Body of pancreas (tissue), 4 donors: ENCODE data around the gene SUPT4H1. TPM values are rescaled to one million over a fixed set of nuclear protein-coding genes. Genes with fewer than 3 reads are reported as not detected.

Experiments used
- ATAC-seq: fragments of 150-250 bp; one replicate; pipeline ENCODE4 v1.9.1; 2016
- DNase-seq, 4 donors: peaks; one replicate each; pipeline ENCODE4 v3.0.0-alpha.2; 2019
- H3K27ac ChIP-seq, 4 donors: fragments of 200-600 bp; sonication (generic); 1 replicate in 3 of 4; 2 replicates in 1 of 4; pipeline versions ENCODE4 v1.5.1 to v1.6.1; 2016 to 2019; ENCODE audit warnings: mild to moderate bottlenecking in 1 of 4, mixed read lengths in 1 of 4, moderate library complexity in 1 of 4
- H3K27me3 ChIP-seq, 2 donors: fragments of 200-600 bp; sonication (generic); one replicate each; pipeline ENCODE4 v1.6.0; 2016; ENCODE audit warnings: mild to moderate bottlenecking in 1 of 2
- H3K36me3 ChIP-seq, 2 donors: fragments of 200-600 bp; sonication (generic); replicated peaks in 1 of 2; 2 replicates each; pipeline ENCODE4 v1.5.1; 2016; ENCODE audit warnings: low read depth in 2 of 2; ENCODE audit not compliant: insufficient read depth in 1 of 2
- H3K4me1 ChIP-seq: fragments of 200-600 bp; sonication (generic); one replicate; pipeline ENCODE4 v1.6.0; 2016
- H3K4me3 ChIP-seq, 2 donors: fragments of 200-600 bp; sonication (generic); 1 replicate in 1 of 2; 2 replicates in 1 of 2; pipeline ENCODE4 v1.5.1; 2016 to 2019
- H3K9me3 ChIP-seq, 3 donors: fragments of 200-600 bp; sonication (generic); 1 replicate in 2 of 3; 2 replicates in 1 of 3; pipeline ENCODE4 v1.5.1; 2016
- CTCF ChIP-seq, 7 experiments: fragments of 450-650 bp in 4 of 7; fragments of 200-600 bp in 3 of 7; sonication (generic) in 3 of 7; IDR thresholded peaks; one replicate each; pipeline ENCODE4 v1.5.1; 2016 to 2019; ENCODE audit warnings: antibody characterized with exemption in 7 of 7
- POLR2A ChIP-seq, 3 donors: fragments of 450-650 bp; IDR thresholded peaks; one replicate each; pipeline ENCODE4 v1.6.1; 2016; ENCODE audit warnings: antibody characterized with exemption in 3 of 3, mild to moderate bottlenecking in 2 of 3
- WGBS, 2 donors: methylation state at CpG; one replicate each; pipeline ENCODE4 v1.1.5; 2017; 5-methylcytosine and 5-hydroxymethylcytosine counted together
- intact Hi-C: fragments of 100-400 bp; cut with DNase I; formaldehyde crosslinking; loops from one replicate; pipeline ENCODE4 v1.15.1; 2023
- total RNA-seq, 2 donors: library from RNA; depleted of rRNA; stranded (reverse); fragments of >200 nt; gene quantifications; one replicate each; pipeline ENCODE4 v1.1.0, GENCODE V29; 2016

Gene SUPT4H1
- total RNA-seq, 2 donors from 2014 or later, result 10.2 to 24.4 TPM

- ATAC-seq, result no peak
- 55 to 58% methylated on average over 4 of the region's 4 CpGs for WGBS, 2 donors
Observed at GRCh38 chr17:58351182-58351581, 819 bp downstream of the SUPT4H1 start.

GRCh38 chr17:58348038-58348437 is 4.0 kb downstream of the SUPT4H1 start:
- H3K9me3 ChIP-seq, result no peaks in the 10 kb centered on the region
- H3K36me3 ChIP-seq, result peaks cover 23 to 30% of the 10 kb centered on the region in 2 donors
- TF ChIP-seq POLR2A (IDR thresholded peaks at IDR 0.05) (no peak), CTCF (IDR thresholded peaks at IDR 0.05) (no peak)
- intact Hi-C loops, result no loop called here
- DNase-seq, result no peak
- no peak overlapping the region for H3K4me3 ChIP-seq
- H3K27ac ChIP-seq, result no peak overlapping the region
- no peaks in the 10 kb centered on the region for H3K27me3 ChIP-seq
- H3K4me1 ChIP-seq, result peaks cover 14% of the 10 kb centered on the region
- 92 to 93% methylated on average over 1 of the region's 1 CpG for WGBS, 2 donors
- no peak for ATAC-seq

More at GRCh38 chr17:58351182-58351581, 819 bp downstream of the SUPT4H1 start:
- Histone ChIP-seq H3K9me3 (no peaks in the 10 kb centered on the region), H3K4me3 (peak overlapping the region in 1 of 2 donors; percentile 87), H3K36me3 (peaks cover 14 to 18% of the 10 kb centered on the region in 2 donors), H3K4me1 (peaks cover 18% of the 10 kb centered on the region), H3K27me3 (no peaks in the 10 kb centered on the region), H3K27ac (no peak overlapping the region)
- no peak for TF ChIP-seq CTCF (IDR thresholded peaks at IDR 0.05)
- TF ChIP-seq POLR2A (IDR thresholded peaks at IDR 0.05), result no peak
- DNase-seq, result no peak
- intact Hi-C loops, result no loop called here

- no peaks in the 10 kb centered on the region for H3K9me3 ChIP-seq
- intact Hi-C loops, result no loop called here
- DNase-seq, result no peak
Observed at GRCh38 chr17:58345500-58345899, 6.5 kb downstream of the SUPT4H1 start.

GRCh38 chr17:58344791-58345157 is 7.2 kb downstream of the SUPT4H1 start:
- H3K27me3 ChIP-seq, result no peaks in the 10 kb centered on the region
- peaks cover 20 to 29% of the 10 kb centered on the region in 2 donors for H3K36me3 ChIP-seq
- H3K4me1 ChIP-seq, result no peaks in the 10 kb centered on the region
- ATAC-seq, result no peak
- H3K9me3 ChIP-seq, result no peaks in the 10 kb centered on the region
- intact Hi-C loops, result no loop called here
- TF ChIP-seq CTCF (IDR thresholded peaks at IDR 0.05) (no peak), POLR2A (IDR thresholded peaks at IDR 0.05) (no peak)
- H3K4me3 ChIP-seq, result no peak overlapping the region
- 55 to 63% methylated on average over 2 of the region's 2 CpGs for WGBS, 2 donors
- H3K27ac ChIP-seq, result peak overlapping the region in 2 of 4 donors; percentile 18 to 61
- DNase-seq, result no peak

More at GRCh38 chr17:58345500-58345899, 6.5 kb downstream of the SUPT4H1 start:
- no peaks in the 10 kb centered on the region for H3K4me1 ChIP-seq
- no peak for ATAC-seq
- no peak overlapping the region for H3K27ac ChIP-seq
- no peaks in the 10 kb centered on the region for H3K27me3 ChIP-seq
- H3K4me3 ChIP-seq, result no peak overlapping the region
- H3K36me3 ChIP-seq, result peaks cover 23 to 30% of the 10 kb centered on the region in 2 donors
- 76 to 82% methylated on average over 4 of the region's 4 CpGs for WGBS, 2 donors
- TF ChIP-seq POLR2A (IDR thresholded peaks at IDR 0.05), result no peak

GRCh38 chr17:58344047-58344790 is 7.8 kb downstream of the SUPT4H1 start:
- TF ChIP-seq CTCF (IDR thresholded peaks at IDR 0.05) (no peak), POLR2A (IDR thresholded peaks at IDR 0.05) (peak in 2 of 3 donors; percentile 8 to 16)
- peak in 1 of 4 donors; percentile 55 for DNase-seq

More at GRCh38 chr17:58344047-58344790, 7.8 kb downstream of the SUPT4H1 start:
- Histone ChIP-seq H3K9me3 (no peaks in the 10 kb centered on the region), H3K4me1 (no peaks in the 10 kb centered on the region), H3K27ac (peak overlapping the region in 2 of 4 donors; percentile 18 to 61), H3K36me3 (peaks cover 14 to 28% of the 10 kb centered on the region in 2 donors), H3K4me3 (no peak overlapping the region), H3K27me3 (no peaks in the 10 kb centered on the region)
- 45 to 80% methylated on average over 7 to 9 of the region's 9 CpGs for WGBS, 2 donors
- intact Hi-C loops, result no loop called here
- ATAC-seq, result peak; percentile 60
